ENCODE measurements around the gene FSTL4.

The FSTL4 gene

DNA sequence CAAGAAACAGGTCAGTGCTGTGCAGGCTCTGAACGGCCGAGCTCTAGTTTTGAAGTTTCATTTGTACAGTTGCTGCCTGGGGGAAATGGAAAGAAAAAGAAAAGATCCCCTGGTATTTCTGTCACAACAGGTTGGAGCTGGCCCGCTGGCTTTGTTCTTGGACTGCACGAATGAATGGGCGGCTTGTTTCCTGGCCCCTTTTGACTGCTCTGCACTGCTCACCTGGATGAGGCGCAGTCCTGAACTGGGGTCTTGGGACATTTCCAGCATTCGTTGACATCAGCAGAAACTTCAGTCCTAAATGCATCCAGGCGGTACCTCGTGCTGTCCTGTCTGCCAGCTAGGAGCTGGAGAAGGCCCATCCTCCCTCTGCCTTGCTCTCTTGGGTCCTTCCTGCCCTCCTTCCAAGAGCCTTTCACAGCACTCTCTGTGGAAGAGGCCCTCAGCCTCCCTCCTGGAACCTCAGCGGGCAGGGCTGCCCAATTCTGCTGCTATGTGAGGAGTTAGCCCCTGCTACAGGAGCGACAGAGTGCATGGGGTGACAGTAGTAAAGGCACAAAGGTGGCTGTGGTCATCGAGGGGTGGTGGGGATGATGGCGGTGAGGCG, 189.2 kb downstream of the FSTL4 start:
- DNase-seq, result no peak

DNA sequence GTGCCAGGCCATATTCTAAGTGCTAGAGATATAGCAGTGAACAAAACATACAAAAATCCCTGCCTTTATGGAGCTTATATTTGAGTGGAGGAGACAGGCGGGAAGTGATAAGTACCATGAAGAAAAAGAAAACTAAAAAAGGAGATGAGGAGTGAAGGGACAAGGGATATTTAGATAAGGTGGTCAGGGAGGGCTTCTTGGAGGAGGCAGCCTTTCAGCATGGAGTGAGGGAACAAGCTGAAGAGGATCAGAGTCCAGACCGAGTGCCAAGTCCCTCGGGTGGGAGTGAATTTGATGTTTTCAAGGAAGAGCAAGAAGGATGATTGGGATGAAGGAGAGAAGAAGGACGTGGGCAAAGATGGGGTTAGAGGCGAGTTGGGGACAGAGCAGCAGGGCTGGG, 190.5 kb downstream of the FSTL4 start:
- no peak for DNase-seq

DNA sequence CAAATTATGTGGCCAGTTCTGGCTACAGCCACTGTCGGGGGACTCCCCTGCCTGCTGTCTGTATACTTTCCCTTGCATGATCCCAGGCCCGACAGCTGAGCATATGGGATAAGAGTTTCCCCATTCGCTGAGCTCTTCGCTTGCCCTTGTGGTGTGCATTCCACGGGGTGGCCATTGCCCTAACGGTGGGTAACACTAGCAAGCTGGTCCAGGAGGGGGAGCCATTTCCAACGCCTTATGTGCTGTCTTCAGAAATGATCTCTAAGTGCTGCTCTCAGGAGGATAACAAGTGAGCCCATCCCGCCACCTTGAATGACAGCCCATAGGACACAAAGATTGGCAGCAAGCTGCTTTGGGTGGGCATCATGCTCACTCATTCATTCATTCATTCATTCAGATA, 190.9 kb downstream of the FSTL4 start:
- no peak for DNase-seq

DNA sequence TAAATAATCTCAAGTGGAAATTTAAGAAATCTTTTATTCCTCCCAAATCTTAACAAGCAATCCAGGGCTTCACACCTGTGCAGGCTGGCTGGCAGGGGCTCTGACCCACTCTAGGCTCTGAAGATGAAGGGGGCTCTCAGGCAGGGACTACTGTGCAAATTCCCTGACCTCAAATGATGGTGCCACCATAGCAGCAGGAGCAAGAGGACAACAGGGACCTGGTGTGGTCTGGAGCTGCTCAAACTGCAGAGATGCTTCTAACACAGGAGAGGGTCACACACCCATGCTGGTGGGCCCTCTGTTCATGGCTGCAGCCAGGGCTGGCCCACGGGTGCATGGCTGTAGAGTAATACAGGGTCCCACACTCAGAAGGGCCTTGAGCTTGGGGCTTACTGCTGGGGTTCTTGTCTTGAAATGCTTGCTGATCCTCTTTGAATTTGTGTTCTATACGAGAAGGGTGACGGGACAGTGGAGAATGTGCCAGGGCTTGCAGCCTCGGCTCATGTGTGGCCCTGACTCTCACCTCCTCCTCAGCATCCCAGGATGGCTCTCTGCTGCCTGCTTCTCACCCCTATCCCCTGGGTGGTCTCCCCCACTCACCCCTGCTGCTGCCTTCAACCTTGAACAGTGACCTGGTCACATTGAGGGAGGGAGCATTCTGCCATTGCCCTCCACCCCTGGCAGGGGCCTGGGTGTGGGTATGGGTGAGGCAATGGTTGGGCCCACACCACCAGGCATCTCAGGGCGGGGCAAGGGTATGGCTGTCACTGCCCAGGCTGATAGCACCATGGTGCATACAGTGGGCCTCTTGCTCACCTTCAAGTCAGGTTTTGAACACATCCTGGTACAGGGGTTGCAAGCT, 191.7 kb downstream of the FSTL4 start:
- DNase-seq, result no peak

DNA sequence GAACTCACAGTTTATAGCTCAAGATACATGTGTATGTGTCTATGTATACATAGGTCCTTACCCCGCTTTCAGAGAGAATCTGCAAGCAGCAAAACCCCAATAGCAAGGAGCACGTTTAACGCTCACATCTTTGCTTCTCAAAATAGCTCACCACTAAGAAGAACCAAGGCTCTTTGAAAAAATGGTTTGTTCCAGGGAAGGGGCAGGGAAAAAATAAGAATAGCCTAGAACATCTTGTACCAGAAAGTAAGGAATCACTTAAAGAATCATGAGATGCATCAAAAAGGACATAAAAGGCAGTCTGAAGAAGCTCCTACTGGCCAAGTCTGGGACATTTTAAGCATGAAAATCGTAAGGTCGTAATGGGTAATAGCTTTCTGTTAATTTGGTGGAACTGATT, 196.4 kb downstream of the FSTL4 start:
- DNase-seq, result no peak

GRCh38 chr5:133415506-133415905, 196.8 kb downstream of the FSTL4 start:
- DNase-seq, result no peak

DNA sequence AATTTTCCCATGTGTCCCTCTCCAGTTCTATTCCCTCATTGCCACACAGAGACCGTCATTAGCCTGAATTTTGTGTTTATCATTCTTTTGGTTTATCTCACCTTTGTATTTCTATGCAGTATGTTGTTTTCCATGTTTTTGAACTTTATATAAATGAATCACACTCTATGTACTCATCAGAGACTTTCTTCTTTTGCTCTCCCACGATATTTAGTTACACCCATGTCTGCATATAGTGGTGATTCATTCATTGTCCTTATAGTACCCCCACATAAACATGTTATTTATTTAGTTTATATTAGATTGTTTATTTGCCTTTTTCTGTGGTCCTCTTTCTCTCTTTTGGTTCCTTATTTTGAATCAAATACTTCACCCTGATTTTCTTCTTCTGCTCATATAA, 199.7 kb downstream of the FSTL4 start:
- no peak for DNase-seq

DNA sequence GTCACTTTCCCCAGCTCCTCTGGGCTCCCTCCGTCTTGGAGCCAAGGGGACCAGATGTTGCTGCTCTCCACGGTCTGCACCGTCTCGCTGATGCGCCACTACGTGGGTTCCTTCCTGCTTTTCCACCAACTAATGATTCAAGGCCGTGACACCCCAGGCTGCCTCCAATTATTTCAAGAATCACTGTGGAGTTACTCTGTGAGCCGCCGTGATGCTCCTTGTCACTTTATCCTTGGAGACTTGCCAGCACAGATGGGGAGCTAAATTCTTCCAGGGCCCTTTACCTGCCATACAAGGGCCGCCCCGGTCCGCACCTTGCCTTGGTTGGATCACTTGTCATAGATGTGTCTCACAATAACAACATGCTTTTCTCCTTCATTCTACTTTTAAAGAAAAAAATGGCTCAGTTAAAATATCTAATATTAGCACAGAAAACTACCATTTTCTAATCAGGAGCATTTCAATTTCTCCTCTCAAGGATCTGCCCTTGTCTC, 202.0 kb downstream of the FSTL4 start:
- DNase-seq, result no peak

DNA sequence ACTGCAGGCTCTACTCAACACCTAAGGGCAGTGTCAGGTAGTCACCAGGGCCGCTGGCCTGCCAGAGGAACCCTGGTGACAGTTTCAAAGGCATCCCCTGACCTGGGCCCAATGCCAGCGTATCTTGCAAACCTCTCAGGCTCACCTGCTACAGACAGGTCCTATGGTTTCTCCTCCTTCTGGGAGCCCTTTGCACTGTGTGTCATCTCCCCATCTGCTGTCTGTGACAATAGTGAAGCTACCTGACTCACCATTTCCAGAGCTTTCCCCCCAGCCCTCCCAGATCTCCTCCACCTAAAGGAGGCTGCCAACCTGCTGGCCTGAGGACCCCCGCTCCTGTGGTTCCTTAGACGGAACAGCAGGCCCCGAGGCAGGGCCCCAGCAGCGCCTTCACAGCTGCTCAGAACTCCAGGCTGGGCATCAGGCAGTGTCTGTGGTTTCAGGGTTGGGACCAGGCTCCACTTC, 203.1 kb downstream of the FSTL4 start:
- DNase-seq, result no peak

DNA sequence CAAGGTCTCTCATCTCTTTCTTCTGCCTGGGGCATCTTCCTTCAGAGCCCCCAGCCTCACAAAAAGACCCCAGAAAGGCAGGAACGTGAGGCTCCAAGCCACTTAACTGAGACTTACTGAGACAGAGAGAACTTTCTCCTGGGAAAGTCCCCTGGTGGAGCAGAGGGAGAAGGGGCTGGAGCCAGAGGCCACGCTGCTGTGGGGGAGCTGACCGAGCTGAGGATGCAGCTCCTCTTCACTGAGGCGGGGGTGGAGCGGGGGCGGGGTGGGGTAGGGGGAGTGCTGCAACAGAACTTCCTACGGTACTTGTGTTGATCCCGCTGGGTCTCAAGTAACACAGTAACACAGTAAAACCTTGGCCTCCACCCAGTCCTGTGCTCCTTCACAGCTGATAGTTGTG, 204.0 kb downstream of the FSTL4 start:
- no peak for DNase-seq

DNA sequence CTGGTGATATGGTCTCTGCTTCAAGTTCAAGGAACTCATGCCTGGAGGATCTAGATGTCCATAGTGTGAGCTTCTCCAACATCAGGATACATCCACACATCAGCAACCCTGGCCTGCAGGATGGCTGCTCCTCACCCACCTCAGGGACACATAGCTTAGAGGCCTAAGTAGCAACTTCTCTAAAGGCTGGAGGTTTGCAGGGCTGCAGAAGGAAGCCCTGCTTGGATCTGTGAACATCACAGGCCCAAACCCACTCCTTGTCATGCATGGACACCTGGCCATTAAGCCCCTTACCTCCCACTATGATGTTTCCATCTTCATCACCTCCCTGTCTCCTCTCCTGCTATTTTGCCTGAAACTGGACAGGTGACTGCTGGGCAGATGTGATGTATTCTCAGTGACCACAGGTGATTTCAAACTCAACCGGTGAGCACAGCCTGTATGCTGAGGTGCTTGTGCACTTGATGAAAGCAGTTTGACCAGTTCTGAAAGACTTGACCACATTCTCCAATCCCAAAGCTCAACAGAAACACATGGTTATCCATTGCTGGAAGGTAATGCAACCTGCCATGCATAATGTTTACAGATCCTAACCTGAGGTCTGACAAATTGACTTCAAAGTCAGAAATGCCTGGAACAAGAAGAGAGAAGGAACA, 205.2 kb downstream of the FSTL4 start:
- DNase-seq, result no peak

GRCh38 chr5:133406208-133406976, 205.9 kb downstream of the FSTL4 start:
- no peak for DNase-seq

DNA sequence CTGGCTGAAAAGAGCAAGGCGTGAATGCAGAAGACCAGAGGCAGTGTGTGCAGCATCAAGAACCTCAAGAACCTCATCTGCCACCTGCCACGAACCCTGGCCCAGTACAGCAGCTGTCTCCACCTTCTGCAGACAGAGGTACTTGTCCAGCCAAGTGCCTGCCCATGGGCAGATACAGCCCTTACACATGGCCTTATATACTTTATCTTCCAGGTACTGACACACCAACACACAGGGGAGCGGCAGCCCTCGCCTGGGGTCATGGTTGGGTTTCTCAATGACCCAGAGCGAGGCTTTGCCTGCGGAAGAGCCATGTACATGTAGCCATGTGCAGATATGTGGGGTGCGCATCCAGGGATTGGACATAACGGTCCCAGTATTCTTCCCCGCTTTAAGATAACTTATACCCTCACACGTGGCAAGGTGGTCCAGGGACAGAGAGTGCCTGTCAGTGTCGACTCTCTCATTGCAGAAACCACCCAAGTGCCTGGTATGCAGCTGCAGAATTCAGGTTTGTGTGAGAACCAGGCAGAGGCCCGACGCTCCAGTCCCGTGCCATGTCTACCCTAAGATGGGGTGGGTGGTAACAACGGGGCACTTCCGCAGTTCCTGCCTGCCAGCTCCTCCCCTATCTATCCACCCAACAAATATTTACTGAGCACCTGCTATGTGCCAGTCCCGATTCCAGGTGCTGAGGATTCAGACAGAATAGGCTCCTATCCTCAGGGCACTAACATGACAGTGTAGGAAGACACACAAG, 206.9 kb downstream of the FSTL4 start:
- no peak for DNase-seq

GRCh38 chr5:133404724-133405123, 207.6 kb downstream of the FSTL4 start:
- no peak for DNase-seq

DNA sequence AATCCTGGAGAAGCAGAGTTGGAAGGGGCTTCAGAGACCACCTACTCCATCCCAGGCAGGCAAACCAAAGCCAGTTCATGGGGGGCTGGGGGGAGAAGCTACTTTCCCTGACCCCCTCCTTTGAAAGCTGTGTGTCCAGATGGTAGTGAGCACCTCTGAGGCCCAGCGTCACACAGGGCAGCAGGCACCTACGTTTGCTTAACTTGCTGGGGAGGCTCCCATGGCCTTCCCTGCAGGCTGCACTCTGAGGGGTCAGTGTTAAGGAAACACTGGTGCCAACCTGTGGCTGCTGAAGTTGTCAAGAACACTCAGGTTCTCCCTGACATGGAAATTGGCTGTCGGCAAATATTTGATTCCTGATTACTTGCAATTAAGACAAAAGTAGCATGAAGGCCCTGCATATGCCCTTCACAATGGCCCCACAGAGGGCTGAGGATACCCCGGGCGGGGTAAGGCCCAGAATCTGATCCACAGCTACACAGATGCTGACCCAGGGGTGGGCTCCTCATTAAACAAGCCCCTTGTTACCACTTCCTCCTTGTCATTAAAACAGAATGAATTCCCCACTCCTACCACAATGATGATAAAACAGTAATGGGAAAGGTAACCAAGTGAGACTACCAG, 208.5 kb downstream of the FSTL4 start:
- no peak for DNase-seq

DNA sequence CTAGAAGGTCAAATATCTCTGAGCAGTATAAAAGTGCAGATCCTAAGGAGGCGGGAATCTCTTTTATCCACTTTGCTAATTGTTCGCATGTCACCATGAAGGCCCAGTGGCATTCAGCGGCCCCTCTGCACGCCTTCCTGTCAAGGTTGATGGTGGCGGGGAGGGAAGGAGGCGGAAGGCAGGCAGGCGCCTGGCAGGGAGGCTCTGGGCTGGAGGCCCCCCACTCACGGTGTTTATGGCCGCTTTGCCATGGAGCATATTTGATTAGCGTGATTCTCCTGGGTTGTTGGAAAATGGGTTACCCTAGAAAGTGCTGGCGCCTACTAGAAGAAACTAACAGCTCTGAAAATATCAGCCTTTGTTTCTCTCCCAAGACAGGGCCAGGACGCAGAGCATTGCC, 209.6 kb downstream of the FSTL4 start:
- no peak for DNase-seq

DNA sequence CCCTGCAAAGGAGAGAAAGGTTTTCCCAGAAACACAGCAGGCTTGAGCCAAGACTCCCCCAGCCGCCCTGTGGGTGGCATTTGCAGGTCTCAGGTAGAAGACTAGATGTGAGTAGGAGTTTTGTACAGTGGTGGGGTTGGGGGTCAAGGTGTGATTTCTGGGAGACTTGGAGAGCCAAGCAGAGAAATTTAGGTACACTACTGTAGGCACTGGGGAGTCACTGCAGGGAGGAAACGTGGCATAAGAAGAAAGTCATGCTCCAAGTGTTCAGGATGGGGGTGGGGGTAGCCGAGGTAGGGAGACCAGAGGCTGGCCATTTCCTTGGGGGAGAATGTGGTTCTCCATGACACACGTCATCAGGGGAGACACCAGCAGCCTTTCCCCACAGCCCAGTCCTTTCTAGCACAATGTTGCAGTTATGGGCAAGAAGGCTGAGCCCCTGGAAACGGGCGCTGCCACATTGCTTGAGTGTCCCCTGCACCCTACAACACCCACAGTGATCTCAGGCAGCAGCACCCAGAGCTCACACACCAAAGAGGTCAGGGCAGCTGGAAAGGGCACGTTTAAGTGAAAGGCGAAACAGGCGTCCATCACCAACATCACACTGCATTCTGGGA, 210.5 kb downstream of the FSTL4 start:
- no peak for DNase-seq

DNA sequence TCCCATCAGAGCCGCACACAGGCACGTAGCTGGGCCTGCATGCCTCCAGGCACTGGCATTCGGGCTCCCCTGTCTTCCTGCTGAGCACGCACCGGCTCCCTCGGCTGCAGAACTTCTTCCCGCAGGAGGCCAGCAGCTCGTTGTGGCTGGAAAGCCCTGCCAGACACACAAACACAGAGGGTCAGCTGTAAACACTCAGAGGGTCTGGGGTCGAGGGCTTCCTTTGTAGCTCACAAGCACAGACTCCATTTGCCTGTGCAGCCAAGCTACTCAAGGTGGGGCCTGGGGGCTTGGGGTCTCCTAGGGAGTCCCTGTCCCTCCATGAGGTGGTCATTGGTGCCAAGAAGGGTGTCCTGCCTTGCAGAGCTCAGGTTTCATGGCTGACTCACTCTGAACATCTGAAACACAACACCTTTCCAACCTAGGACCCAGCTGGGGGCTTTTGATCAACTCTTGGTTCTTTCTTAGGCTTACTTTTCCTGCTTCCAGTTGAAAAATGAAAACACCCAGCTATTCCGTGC, 211.4 kb downstream of the FSTL4 start:
- DNase-seq, result no peak

DNA sequence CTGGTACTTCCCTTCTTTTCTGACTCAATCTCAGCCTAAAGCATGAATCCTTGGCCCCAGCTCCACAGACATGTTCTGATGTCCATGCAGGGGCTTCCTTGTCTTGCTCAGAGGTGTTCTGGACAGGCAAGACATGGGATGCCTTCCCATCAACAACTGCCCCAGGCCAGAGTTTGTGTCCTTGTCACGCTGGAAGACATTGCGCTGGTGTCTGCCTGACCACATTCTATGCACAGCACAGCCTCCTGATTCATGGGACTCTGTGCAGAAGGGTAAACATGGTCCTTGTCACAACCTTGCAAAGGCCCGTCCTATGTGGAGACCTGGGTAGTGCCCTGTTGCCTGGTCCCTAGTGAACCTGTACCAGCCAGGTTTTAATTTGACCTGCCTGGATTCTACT, 212.2 kb downstream of the FSTL4 start:
- no peak for DNase-seq

DNA sequence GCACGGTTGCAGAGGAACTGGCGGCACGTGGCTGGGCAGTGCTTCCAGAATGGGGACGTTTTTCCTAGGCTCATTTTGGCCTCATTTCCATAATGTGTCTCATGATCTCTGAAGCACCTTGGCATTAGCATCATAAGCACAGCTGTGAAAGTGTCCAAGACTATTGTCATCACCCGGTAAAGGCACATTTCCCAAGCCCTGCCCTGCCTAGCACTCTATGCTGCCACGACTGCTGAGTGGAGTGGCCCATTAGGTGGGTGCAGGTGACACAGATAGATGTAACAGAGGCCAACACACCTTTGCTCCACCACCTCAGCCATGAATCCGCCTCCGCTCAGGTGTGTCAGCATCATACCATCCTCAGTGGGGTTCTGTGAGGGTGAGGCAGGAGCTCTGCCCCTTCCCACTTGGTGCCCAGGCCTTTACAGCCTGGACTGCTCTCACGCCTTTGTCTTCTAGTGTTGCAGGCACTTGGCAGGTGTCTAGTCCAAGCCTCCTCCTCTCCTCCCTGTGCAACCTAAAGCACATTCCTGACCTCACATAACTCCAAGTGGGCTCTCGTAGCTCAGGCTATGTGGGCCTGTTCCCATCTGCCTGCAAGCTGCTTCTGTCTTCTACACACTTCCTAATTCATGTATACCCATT, 213.0 kb downstream of the FSTL4 start:
- DNase-seq, result no peak

Measured in activated CD4-positive, CD25-positive, alpha-beta regulatory T cell treated with anti-CD3 and anti-CD28 coated beads, Interleukin-2, amount 50 U/mL, for 72 hours (primary cell).